HepG2 (cell line): ENCODE data around the gene FAM81B. TPM values are rescaled to one million over a fixed set of nuclear protein-coding genes. Genes with fewer than 3 reads are reported as not detected.

ENCODE experiments used
- ATAC-seq: fragments of 200-7000 bp; cut with Tn5 transposase; 3 replicates; pipeline ENCODE4 v1.9.1; 2020; ENCODE audit warnings: mild to moderate bottlenecking, moderate library complexity
- BruUV-seq: library from RNA; stranded (reverse); fragments of 400-500 nt; replicated peaks from 2 replicates; lab custom pipeline; 2021; lab: Mats Ljungman, UMichigan
- CTCF ChIA-PET: fragments of 300-600 bp; formaldehyde crosslinking; extraction: SDS; loops from one replicate; lab custom pipeline; 2021; ENCODE audit warnings: low total read pairs, inconsistent platforms, low intra/inter-chr PET ratio; lab: Yijun Ruan, JAX
- POLR2A ChIA-PET: fragments of 350-600 bp; sonication (Branson Sonifier 250); formaldehyde crosslinking; loops from one replicate; lab custom pipeline; 2020; ENCODE audit warnings: antibody characterized with exemption, inconsistent platforms; lab: Yijun Ruan, JAX
- DNase-seq: peaks from one replicate; pipeline ENCODE4 v3.0.0-alpha.2; 2015; ENCODE audit warnings: low spot score
- FAIRE-seq: peaks from 3 replicates; lab custom pipeline; 2011; peaks lifted over from hg19 to GRCh38; lab: Jason Lieb, UNC
- H2AFZ ChIP-seq: one replicate; pipeline ENCODE4 v1.6.1; 2011; ENCODE audit warnings: low read length, inconsistent platforms
- H3K27ac ChIP-seq: fragments of 300-600 bp; 3 replicates; pipeline ENCODE4 v1.8.0; 2011; ENCODE audit warnings: mixed run types, mild to moderate bottlenecking, mixed read lengths, low read length, inconsistent platforms; ENCODE audit not compliant: insufficient read depth; ENCODE audit errors: extremely low read length
- H3K27me3 ChIP-seq, 2 experiments: fragments of 200-600 bp in 1 of 2; 2 replicates in 1 of 2; 3 replicates in 1 of 2; pipeline versions ENCODE4 v1.6.0 to v1.8.0; 2011; ENCODE audit warnings: low read length in 2 of 2, mild to moderate bottlenecking in 2 of 2, moderate library complexity in 2 of 2, inconsistent platforms in 1 of 2; ENCODE audit not compliant: insufficient read depth in 2 of 2, control insufficient read depth in 1 of 2
- H3K36me3 ChIP-seq, 2 experiments: fragments of 200-600 bp in 1 of 2; replicated peaks in 1 of 2; 2 replicates in 1 of 2; 3 replicates in 1 of 2; pipeline versions ENCODE4 v1.5.1 to v1.8.0; 2011; ENCODE audit warnings: low read length in 2 of 2, inconsistent platforms in 1 of 2; ENCODE audit not compliant: insufficient read depth in 2 of 2, control insufficient read depth in 1 of 2
- H3K4me1 ChIP-seq: 2 replicates; pipeline ENCODE4 v1.5.1; 2012; ENCODE audit warnings: low read length, inconsistent platforms; ENCODE audit not compliant: insufficient read depth
- H3K4me2 ChIP-seq: 2 replicates; pipeline ENCODE4 v1.6.0; 2011; ENCODE audit warnings: low read depth, low read length, inconsistent platforms
- H3K4me3 ChIP-seq, 3 experiments: fragments of 200-600 bp in 1 of 3; sonication (generic), shearing (Covaris generic) in 1 of 3; replicated peaks in 1 of 3; 2 replicates each; pipeline ENCODE4 v1.5.1; 2011 to 2016; ENCODE audit warnings: low read length in 3 of 3, inconsistent platforms in 2 of 3, low read depth in 2 of 3, mild to moderate bottlenecking in 2 of 3, control low read depth in 1 of 3, mixed read lengths in 1 of 3; ENCODE audit not compliant: insufficient read depth in 1 of 3
- H3K79me2 ChIP-seq: one replicate; pipeline ENCODE4 v1.6.1; 2011; ENCODE audit warnings: low read length, inconsistent platforms; ENCODE audit not compliant: insufficient read depth
- H3K9ac ChIP-seq: 2 replicates; pipeline ENCODE4 v1.6.0; 2011; ENCODE audit warnings: mild to moderate bottlenecking, low read depth, low read length, inconsistent platforms; ENCODE audit not compliant: insufficient read depth
- H3K9me3 ChIP-seq: 2 replicates; pipeline ENCODE4 v1.5.1; 2012; ENCODE audit warnings: mild to moderate bottlenecking, low read length
- H4K20me1 ChIP-seq: 2 replicates; pipeline ENCODE4 v1.6.0; 2011; ENCODE audit warnings: inconsistent platforms, mild to moderate bottlenecking, low read length, moderate library complexity; ENCODE audit not compliant: insufficient read depth
- FOSL1 ChIP-seq: sonication (generic); formaldehyde crosslinking; IDR thresholded peaks from 2 replicates; pipeline ENCODE4 v1.9.0; 2021; ENCODE audit warnings: missing genetic modification reagents, borderline replicate concordance
- FOSL2 ChIP-seq: sonication (generic); formaldehyde crosslinking; IDR thresholded peaks from 2 replicates; pipeline ENCODE4 v1.4.0; 2020; ENCODE audit warnings: missing genetic modification reagents
- FOXM1 ChIP-seq: sonication (generic); formaldehyde crosslinking; IDR thresholded peaks from 2 replicates; pipeline ENCODE4 v1.5.0; 2020; ENCODE audit warnings: missing genetic modification reagents
- GZF1 ChIP-seq: sonication (generic); formaldehyde crosslinking; IDR thresholded peaks from 2 replicates; pipeline ENCODE4 v1.5.1; 2020; ENCODE audit warnings: mild to moderate bottlenecking, missing genetic modification reagents
- HNRNPUL1 ChIP-seq: fragments of 200-400 bp; formaldehyde crosslinking; IDR thresholded peaks from 2 replicates; pipeline ENCODE4 v1.6.1; 2017; ENCODE audit warnings: low read depth, mild to moderate bottlenecking, low read length, moderate library complexity
- KLF16 ChIP-seq, 2 experiments: sonication (generic) in 1 of 2; formaldehyde crosslinking in 1 of 2; IDR thresholded peaks; 2 replicates each; pipeline versions ENCODE4 v1.6.1 to v1.8.0; 2016 to 2023; ENCODE audit warnings: missing genetic modification reagents in 2 of 2, missing compliant biosample characterization in 1 of 2
- MAFG ChIP-seq: sonication (generic); formaldehyde crosslinking; IDR thresholded peaks from 2 replicates; pipeline ENCODE4 v1.5.1; 2020; ENCODE audit warnings: mild to moderate bottlenecking, missing genetic modification reagents
- NFE2L1 ChIP-seq: sonication (generic); formaldehyde crosslinking; IDR thresholded peaks from 2 replicates; pipeline ENCODE4 v1.4.0; 2020; ENCODE audit warnings: missing genetic modification reagents, mild to moderate bottlenecking, borderline replicate concordance
- TBL1XR1 ChIP-seq: fragments of 150-350 bp; IDR thresholded peaks from 2 replicates; pipeline ENCODE4 v1.6.1; 2014; ENCODE audit warnings: borderline replicate concordance, low read length; ENCODE audit not compliant: partially characterized antibody
- TOE1 ChIP-seq: sonication (generic); formaldehyde crosslinking; IDR thresholded peaks from 2 replicates; pipeline ENCODE4 v1.4.0; 2020; ENCODE audit warnings: mild to moderate bottlenecking, missing genetic modification reagents
- ZBTB21 ChIP-seq: sonication (generic); formaldehyde crosslinking; IDR thresholded peaks from 2 replicates; pipeline ENCODE4 v1.4.0; 2020; ENCODE audit warnings: missing genetic modification reagents
- ZNF674 ChIP-seq: sonication (generic); formaldehyde crosslinking; IDR thresholded peaks from 2 replicates; pipeline ENCODE4 v1.5.0; 2020; ENCODE audit warnings: low read depth, mild to moderate bottlenecking, missing genetic modification reagents
- ZNF816 ChIP-seq: sonication (generic); formaldehyde crosslinking; IDR thresholded peaks from 2 replicates; pipeline ENCODE4 v1.8.0; 2022; ENCODE audit warnings: missing genetic modification reagents, mild to moderate bottlenecking, borderline replicate concordance
- WGBS: methylation state at CpG from one replicate; pipeline ENCODE4 v1.1.6; 2017; ENCODE audit warnings: low lambda C conversion rate; 5-methylcytosine and 5-hydroxymethylcytosine counted together
- in situ Hi-C: cut with HindIII; loops from 2 replicates; pipeline ENCODE4 v1.10.0; 2017; ENCODE audit warnings: low pct_unique_long_range_greater_than_20kb; ENCODE audit not compliant: extremely low pct_ligation_motif_present
- intact Hi-C: fragments of 100-400 bp; cut with micrococcal nuclease; formaldehyde crosslinking; loops from one replicate; pipeline ENCODE4 v1.10.0; 2022; ENCODE audit not compliant: unreplicated experiment
- polyA plus RNA-seq, 8 experiments: library from polyadenylated mRNA; depleted of rRNA in 3 of 8; stranded (reverse) in 7 of 8; unstranded in 1 of 8; fragments of >200 nt; fragmentation: Illumina TruSeq in 4 of 8; extraction: Trizol in 4 of 8; gene quantifications; 2 replicates each; pipeline versions ENCODE4 v1.2.1 to v1.2.3, GENCODE V29; 2011 to 2016; ENCODE audit warnings: low read depth in 4 of 8, missing spikeins in 1 of 8, mixed read lengths in 1 of 8; ENCODE audit not compliant: insufficient read depth in 1 of 8
- total RNA-seq, 5 experiments: library from RNA; depleted of rRNA; stranded (reverse); fragments of >200 nt; fragmentation: Illumina TruSeq; extraction: Trizol; gene quantifications; 2 replicates each; pipeline ENCODE4 v1.2.3, GENCODE V29; 2016; ENCODE audit warnings: low read depth in 1 of 5
- TF ChIP-seq, protein P1 (sequence below), 2 experiments: IDR thresholded peaks; 2 replicates each; pipeline ENCODE4 v1.6.1; 2011 to 2012; ENCODE audit warnings: low read length in 2 of 2, borderline replicate concordance in 1 of 2, low read depth in 1 of 2, mild to moderate bottlenecking in 1 of 2, moderate library complexity in 1 of 2
- TF ChIP-seq, protein P2 (sequence below), 2 experiments: fragments of 450-650 bp in 1 of 2; sonication (generic) in 1 of 2; formaldehyde crosslinking; IDR thresholded peaks; 2 replicates each; pipeline versions ENCODE4 v1.5.0 to v1.8.0; 2020 to 2022; ENCODE audit warnings: mild to moderate bottlenecking in 1 of 2, missing genetic modification reagents in 1 of 2
- TF ChIP-seq, protein P3 (sequence below): sonication (generic); formaldehyde crosslinking; IDR thresholded peaks from 2 replicates; pipeline ENCODE4 v1.4.0; 2020; ENCODE audit warnings: missing genetic modification reagents, borderline replicate concordance
- TF ChIP-seq, protein P4 (sequence below): sonication (generic); formaldehyde crosslinking; IDR thresholded peaks from 2 replicates; pipeline ENCODE4 v1.8.1; 2023; ENCODE audit warnings: mild to moderate bottlenecking, missing genetic modification reagents, borderline replicate concordance

The FAM81B gene
- total and polyA plus RNA-seq, 2 of the 13 experiments (the other 11 are each of a cell fraction or from before 2014, with no cell fraction given) = not detected

DNA sequence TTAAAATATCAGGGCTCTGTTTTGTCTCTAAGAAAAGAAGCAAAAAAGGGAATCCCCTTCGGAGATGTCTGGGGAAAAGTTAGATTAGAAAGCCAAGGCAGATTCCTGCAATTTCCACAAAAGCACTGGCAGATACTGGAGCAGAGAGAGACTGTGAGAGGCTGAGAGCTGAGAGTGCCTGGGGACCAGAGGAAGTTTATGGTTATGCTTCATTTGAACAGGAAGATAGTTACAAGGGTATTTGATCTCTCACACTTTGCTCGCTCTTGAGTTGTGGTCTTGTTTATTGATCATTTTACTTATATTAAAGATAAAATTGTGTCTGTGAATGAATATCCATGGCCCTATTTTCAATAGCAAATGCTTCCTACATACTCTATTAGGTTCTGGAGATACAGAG lies 32.8 kb upstream of the FAM81B start:
- 10% methylated on average over 2 of the region's 2 CpGs for WGBS
- Histone ChIP-seq H3K4me3 (no peak overlapping the region), H3K9me3 (no peaks in the 10 kb centered on the region), H3K79me2 (no peaks in the 10 kb centered on the region), H3K9ac (no peak overlapping the region), H3K4me2 (no peak overlapping the region), H4K20me1 (no peaks in the 10 kb centered on the region), H3K27ac (no peak overlapping the region), H3K36me3 (no peaks in the 10 kb centered on the region), H2AFZ (no peak overlapping the region), H3K4me1 (no peaks in the 10 kb centered on the region), H3K27me3 (no peaks in the 10 kb centered on the region)
- BruUV-seq = no TSS peak
- ATAC-seq (no peak), DNase-seq (no peak), FAIRE-seq (no peak)
- POLR2A ChIA-PET = no interaction called here
- in situ Hi-C loops (no loop called here), intact Hi-C loops (no loop called here)
- CTCF ChIA-PET = no interaction called here
- TF ChIP-seq ZNF674 (no peak), FOSL1 (no peak), ZBTB21 (CRISPR knock-in tag) (no peak), FOXM1 (no peak), KLF16 (CRISPR knock-in tag; IDR thresholded peaks at IDR 0.05) (no peak), GZF1 (CRISPR knock-in tag) (no peak), TOE1 (CRISPR knock-in tag) (no peak), HNRNPUL1 (no peak), TBL1XR1 (no peak), FOSL2 (CRISPR knock-in tag) (no peak), ZNF816 (CRISPR knock-in tag) (no peak), MAFG (CRISPR knock-in tag) (no peak), NFE2L1 (CRISPR knock-in tag) (no peak)
- TF ChIP-seq, protein P1, sequence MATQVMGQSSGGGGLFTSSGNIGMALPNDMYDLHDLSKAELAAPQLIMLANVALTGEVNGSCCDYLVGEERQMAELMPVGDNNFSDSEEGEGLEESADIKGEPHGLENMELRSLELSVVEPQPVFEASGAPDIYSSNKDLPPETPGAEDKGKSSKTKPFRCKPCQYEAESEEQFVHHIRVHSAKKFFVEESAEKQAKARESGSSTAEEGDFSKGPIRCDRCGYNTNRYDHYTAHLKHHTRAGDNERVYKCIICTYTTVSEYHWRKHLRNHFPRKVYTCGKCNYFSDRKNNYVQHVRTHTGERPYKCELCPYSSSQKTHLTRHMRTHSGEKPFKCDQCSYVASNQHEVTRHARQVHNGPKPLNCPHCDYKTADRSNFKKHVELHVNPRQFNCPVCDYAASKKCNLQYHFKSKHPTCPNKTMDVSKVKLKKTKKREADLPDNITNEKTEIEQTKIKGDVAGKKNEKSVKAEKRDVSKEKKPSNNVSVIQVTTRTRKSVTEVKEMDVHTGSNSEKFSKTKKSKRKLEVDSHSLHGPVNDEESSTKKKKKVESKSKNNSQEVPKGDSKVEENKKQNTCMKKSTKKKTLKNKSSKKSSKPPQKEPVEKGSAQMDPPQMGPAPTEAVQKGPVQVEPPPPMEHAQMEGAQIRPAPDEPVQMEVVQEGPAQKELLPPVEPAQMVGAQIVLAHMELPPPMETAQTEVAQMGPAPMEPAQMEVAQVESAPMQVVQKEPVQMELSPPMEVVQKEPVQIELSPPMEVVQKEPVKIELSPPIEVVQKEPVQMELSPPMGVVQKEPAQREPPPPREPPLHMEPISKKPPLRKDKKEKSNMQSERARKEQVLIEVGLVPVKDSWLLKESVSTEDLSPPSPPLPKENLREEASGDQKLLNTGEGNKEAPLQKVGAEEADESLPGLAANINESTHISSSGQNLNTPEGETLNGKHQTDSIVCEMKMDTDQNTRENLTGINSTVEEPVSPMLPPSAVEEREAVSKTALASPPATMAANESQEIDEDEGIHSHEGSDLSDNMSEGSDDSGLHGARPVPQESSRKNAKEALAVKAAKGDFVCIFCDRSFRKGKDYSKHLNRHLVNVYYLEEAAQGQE (IDR thresholded peaks at IDR 0.05; ENCODE audit: borderline replicate concordance in 1 of 2, low read depth in 1 of 2, low read length in 2 of 2) = no peak
- TF ChIP-seq, protein P2, sequence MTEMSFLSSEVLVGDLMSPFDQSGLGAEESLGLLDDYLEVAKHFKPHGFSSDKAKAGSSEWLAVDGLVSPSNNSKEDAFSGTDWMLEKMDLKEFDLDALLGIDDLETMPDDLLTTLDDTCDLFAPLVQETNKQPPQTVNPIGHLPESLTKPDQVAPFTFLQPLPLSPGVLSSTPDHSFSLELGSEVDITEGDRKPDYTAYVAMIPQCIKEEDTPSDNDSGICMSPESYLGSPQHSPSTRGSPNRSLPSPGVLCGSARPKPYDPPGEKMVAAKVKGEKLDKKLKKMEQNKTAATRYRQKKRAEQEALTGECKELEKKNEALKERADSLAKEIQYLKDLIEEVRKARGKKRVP (CRISPR knock-in tag; IDR thresholded peaks at IDR 0.05) = no peak
- TF ChIP-seq, protein P3, sequence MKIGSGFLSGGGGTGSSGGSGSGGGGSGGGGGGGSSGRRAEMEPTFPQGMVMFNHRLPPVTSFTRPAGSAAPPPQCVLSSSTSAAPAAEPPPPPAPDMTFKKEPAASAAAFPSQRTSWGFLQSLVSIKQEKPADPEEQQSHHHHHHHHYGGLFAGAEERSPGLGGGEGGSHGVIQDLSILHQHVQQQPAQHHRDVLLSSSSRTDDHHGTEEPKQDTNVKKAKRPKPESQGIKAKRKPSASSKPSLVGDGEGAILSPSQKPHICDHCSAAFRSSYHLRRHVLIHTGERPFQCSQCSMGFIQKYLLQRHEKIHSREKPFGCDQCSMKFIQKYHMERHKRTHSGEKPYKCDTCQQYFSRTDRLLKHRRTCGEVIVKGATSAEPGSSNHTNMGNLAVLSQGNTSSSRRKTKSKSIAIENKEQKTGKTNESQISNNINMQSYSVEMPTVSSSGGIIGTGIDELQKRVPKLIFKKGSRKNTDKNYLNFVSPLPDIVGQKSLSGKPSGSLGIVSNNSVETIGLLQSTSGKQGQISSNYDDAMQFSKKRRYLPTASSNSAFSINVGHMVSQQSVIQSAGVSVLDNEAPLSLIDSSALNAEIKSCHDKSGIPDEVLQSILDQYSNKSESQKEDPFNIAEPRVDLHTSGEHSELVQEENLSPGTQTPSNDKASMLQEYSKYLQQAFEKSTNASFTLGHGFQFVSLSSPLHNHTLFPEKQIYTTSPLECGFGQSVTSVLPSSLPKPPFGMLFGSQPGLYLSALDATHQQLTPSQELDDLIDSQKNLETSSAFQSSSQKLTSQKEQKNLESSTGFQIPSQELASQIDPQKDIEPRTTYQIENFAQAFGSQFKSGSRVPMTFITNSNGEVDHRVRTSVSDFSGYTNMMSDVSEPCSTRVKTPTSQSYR (CRISPR knock-in tag) = no peak
- TF ChIP-seq, protein P4, sequence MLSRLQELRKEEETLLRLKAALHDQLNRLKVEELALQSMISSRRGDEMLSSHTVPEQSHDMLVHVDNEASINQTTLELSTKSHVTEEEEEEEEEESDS (CRISPR knock-in tag) = no peak
